Kidney epithelial cell (primary cell): ENCODE measurements around the gene HNRNPL. TPM values are rescaled to one million over a fixed set of nuclear protein-coding genes. Genes with fewer than 3 reads are reported as not detected.
"Not testable (repeated sequence)": the region's sequence is repeated elsewhere in the genome, so short reads cannot be mapped to it uniquely, and the experiment has no call there.

Source experiments
- DNase-seq: peaks from one replicate; pipeline ENCODE4 v3.0.0-alpha.2; 2010; ENCODE audit warnings: low read depth
- H3K27me3 ChIP-seq: 2 replicates; pipeline ENCODE4 v1.6.0; 2011; ENCODE audit warnings: low read length; ENCODE audit not compliant: control insufficient read depth, insufficient read depth
- H3K36me3 ChIP-seq: 2 replicates; pipeline ENCODE4 v1.5.1; 2011; ENCODE audit warnings: low read length; ENCODE audit not compliant: control insufficient read depth, insufficient read depth
- H3K4me3 ChIP-seq: 2 replicates; pipeline ENCODE4 v1.5.1; 2011; ENCODE audit warnings: low read depth, mild to moderate bottlenecking, control low read depth, low read length
- total RNA-seq: library from RNA; depleted of rRNA; stranded (reverse); fragments of >200 nt; gene quantifications from 2 replicates; pipeline ENCODE4 v1.2.3, GENCODE V29; 2015
- TF ChIP-seq, protein P1 (sequence below): IDR thresholded peaks from 2 replicates; pipeline ENCODE4 v1.5.1; 2011; ENCODE audit warnings: mild to moderate bottlenecking, moderate library complexity, low read length, control low read depth, inconsistent platforms; ENCODE audit not compliant: insufficient read depth, poor library complexity, severe bottlenecking

Gene HNRNPL
- total RNA-seq, 1 donor from 2014 or later = 192 TPM

DNA sequence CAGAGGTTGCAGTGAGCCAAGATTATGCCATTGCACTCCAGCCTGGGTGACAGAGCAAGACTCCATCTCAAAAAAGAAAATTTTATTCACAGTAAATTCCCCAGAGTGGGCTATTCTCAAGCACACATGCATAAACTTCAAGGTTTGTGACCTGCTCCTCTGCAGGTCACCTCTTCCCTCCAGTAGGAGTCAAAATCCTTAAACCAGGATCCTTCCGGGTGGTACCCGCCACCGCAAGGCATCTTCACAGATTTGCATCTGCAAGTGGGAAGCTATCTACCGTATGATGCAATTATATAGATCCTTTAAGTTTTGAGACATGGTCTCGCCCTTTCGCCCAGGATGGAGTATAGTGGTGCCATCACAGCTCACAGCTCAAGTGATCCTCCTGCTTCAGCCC is 15.2 kb downstream of the HNRNPL start:
- no peaks in the 10 kb centered on the region for H3K27me3 ChIP-seq
- peaks cover 4% of the 10 kb centered on the region for H3K36me3 ChIP-seq
- DNase-seq = no peak
- TF ChIP-seq, protein P1, sequence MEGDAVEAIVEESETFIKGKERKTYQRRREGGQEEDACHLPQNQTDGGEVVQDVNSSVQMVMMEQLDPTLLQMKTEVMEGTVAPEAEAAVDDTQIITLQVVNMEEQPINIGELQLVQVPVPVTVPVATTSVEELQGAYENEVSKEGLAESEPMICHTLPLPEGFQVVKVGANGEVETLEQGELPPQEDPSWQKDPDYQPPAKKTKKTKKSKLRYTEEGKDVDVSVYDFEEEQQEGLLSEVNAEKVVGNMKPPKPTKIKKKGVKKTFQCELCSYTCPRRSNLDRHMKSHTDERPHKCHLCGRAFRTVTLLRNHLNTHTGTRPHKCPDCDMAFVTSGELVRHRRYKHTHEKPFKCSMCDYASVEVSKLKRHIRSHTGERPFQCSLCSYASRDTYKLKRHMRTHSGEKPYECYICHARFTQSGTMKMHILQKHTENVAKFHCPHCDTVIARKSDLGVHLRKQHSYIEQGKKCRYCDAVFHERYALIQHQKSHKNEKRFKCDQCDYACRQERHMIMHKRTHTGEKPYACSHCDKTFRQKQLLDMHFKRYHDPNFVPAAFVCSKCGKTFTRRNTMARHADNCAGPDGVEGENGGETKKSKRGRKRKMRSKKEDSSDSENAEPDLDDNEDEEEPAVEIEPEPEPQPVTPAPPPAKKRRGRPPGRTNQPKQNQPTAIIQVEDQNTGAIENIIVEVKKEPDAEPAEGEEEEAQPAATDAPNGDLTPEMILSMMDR = no peak
- no peak overlapping the region for H3K4me3 ChIP-seq

DNA sequence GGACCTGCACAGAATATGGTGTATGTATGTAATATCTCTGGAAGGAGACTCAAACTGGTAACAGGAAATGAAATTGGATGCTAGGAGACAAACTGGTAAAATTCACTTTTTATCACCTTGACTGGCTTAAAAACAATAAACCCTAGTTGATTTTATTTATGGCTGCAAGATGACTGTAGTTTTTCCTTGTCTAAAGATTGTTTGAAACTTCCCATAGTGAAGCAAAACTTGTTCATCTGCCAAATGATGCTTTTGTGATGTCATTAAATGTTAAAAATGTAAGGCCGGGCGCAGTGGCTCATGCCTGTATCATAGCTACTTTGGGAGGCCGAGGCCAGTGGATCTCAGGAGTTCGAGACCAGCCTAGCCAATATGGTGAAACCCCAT is 15.7 kb downstream of the HNRNPL start:
- TF ChIP-seq, protein P1 = no peak
- Histone ChIP-seq H3K27me3 (no peaks in the 10 kb centered on the region), H3K4me3 (no peak overlapping the region), H3K36me3 (peaks cover 4% of the 10 kb centered on the region)
- no peak for DNase-seq

DNA sequence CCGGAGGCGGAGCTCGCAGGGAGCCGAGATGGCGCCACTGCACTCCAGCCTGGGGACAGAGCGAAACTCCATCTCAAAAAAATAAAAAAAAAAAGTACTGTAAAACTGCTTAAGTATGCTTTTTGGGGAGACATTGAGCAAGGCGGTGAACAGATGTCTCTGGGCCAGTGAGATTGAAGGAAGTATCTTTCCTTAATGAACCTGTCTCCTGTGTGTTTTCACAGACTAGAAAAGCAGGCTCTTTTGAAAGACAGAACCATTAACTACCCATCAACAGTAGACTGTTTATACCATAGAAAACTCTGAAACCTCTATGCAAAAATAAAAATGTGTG is 16.7 kb downstream of the HNRNPL start:
- Histone ChIP-seq H3K4me3 (no peak overlapping the region), H3K36me3 (peaks cover 4% of the 10 kb centered on the region), H3K27me3 (no peaks in the 10 kb centered on the region)
- TF ChIP-seq, protein P1 = no peak
- DNase-seq = no peak

DNA sequence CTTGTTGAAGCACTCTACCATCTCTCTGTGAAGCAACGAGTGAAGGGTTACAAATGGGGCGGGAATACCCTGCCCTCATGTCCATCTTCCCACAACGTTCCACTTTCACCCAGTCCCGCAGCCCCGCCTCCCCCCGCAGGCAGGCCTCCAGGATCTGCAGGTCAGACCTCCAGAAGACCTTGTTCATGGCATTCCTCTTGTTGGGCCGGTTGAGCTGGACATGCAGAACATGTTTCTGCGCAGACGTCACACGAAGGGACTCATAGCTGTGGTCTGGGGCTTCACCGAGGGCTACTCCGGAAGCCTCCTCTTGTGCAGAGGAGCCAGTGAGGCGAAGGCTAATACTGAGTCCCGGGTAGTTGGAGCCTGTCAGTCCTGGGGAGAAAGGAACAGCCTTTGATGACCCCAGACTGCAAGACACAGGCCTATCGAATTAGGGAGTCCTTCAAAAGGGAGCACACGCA is 18.6 kb downstream of the HNRNPL start:
- no peaks in the 10 kb centered on the region for H3K27me3 ChIP-seq
- peak overlapping the region; percentile 57 for H3K4me3 ChIP-seq
- H3K36me3 ChIP-seq = peaks cover 4% of the 10 kb centered on the region
- TF ChIP-seq, protein P1 = no peak
- peak; percentile 92 for DNase-seq

DNA sequence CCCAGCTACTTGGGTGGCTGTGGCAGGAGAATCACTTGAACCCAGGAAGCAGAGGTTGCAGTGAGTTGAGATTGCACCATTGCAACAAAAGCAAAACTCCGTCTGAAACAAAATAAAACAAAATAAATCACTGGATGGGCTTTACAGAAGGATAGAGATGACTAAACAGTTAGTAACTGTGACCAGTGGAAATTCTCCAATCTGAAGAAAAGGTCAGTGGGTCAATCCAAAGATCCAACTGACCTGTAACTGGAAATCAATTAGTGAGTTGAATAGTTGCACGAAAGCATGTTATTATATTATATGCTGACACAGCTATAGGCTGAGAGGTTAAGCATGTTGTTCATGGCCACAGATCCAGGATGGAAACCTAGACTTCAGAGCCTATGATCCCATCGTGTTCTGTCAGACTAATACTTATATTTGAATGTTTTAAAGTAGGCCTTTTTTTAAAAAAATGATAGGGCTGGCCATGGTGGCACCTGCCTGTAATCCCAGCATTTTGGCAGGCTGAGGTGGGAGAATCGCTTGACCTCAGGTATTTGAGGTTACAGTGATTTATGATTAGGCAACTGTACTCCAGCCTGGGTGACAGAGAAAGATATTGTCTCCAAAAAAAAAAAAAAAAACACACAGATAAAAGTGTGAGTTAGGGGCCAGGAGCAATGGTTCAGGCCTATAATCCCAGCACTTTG is 19.6 kb downstream of the HNRNPL start:
- DNase-seq = no peak
- Histone ChIP-seq H3K36me3 (peaks cover 3% of the 10 kb centered on the region), H3K4me3 (no peak overlapping the region), H3K27me3 (no peaks in the 10 kb centered on the region)
- TF ChIP-seq, protein P1 = no peak

DNA sequence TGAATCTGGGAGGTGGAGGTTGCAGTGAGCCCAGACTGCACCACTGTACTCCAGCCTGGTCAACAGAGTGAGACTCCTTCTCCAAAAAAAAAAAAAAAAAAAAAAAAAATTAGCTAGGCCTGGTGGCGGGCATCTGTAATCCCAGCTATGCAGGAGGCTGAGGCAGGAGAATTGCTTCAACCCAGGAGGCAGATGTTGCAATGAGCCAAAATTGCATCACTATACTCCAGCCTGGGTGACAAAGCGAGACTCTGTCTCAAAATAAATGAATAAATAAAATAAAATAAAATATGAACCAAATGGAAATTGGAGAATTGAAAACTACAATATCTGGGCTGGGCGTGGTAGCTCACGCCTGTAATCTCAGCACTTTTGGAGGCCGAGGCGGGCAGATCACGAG is 20.6 kb downstream of the HNRNPL start:
- DNase-seq, H3K4me3 ChIP-seq, H3K27me3 ChIP-seq, H3K36me3 ChIP-seq: not testable (repeated sequence)
